GM21529 (cell line): ENCODE data around the gene FGGY.

Source experiments
- ATAC-seq: cut with Tn5 transposase; IDR thresholded peaks from one replicate; pipeline ENCODE4 v1.9.1; 2021; ENCODE audit not compliant: unreplicated experiment

FGGY gene

GRCh38 chr1:59671066-59671952 is 374.4 kb downstream of the FGGY start:
- ATAC-seq: no peak

GRCh38 chr1:59671953-59672305 is 375.0 kb downstream of the FGGY start:
- no peak for ATAC-seq

GRCh38 chr1:59672851-59673572 is 376.1 kb downstream of the FGGY start:
- no peak for ATAC-seq

- no peak for ATAC-seq
These were observed 376.9 kb downstream of the FGGY start for GRCh38 chr1:59673573-59674450.

GRCh38 chr1:59674595-59674994 is 377.7 kb downstream of the FGGY start:
- ATAC-seq: no peak

GRCh38 chr1:59675936-59676335 is 379.0 kb downstream of the FGGY start:
- ATAC-seq: no peak

- ATAC-seq: no peak
These were observed 381.1 kb downstream of the FGGY start for GRCh38 chr1:59678040-59678439.

GRCh38 chr1:59678493-59679228 is 381.8 kb downstream of the FGGY start:
- ATAC-seq: no peak

GRCh38 chr1:59680044-59680443 is 383.1 kb downstream of the FGGY start:
- ATAC-seq: no peak

GRCh38 chr1:59682396-59683080 is 385.6 kb downstream of the FGGY start:
- no peak for ATAC-seq

- no peak for ATAC-seq
These were observed 386.3 kb downstream of the FGGY start for GRCh38 chr1:59683197-59683596.

- no peak for ATAC-seq
These were observed 387.8 kb downstream of the FGGY start for GRCh38 chr1:59684698-59685097.

GRCh38 chr1:59685101-59685500 is 388.2 kb downstream of the FGGY start:
- ATAC-seq: no peak

- ATAC-seq: no peak
These were observed 388.8 kb downstream of the FGGY start for GRCh38 chr1:59685666-59686065.

GRCh38 chr1:59686170-59686569 is 389.3 kb downstream of the FGGY start:
- ATAC-seq: no peak

- ATAC-seq: no peak
These were observed 389.7 kb downstream of the FGGY start for GRCh38 chr1:59686574-59686973.

GRCh38 chr1:59687081-59687480 is 390.2 kb downstream of the FGGY start:
- no peak for ATAC-seq

GRCh38 chr1:59688976-59689375 is 392.1 kb downstream of the FGGY start:
- ATAC-seq: no peak

GRCh38 chr1:59689730-59690129 is 392.8 kb downstream of the FGGY start:
- no peak for ATAC-seq
